ENCODE measurements around the gene RNF213. TPM values are rescaled to one million over a fixed set of nuclear protein-coding genes. Genes with fewer than 3 reads are reported as not detected.

RNF213 gene
- total and polyA plus RNA-seq, 2 of the 8 experiments (the other 6 are each of a cell fraction or from before 2014, with no cell fraction given), result 33.8 to 62.8 TPM

- Histone ChIP-seq H3K4me1 (replicated peaks in 1 of 4; ENCODE audit: control insufficient read depth in 3 of 4, insufficient read depth in 4 of 4, low read length in 3 of 4) (peaks cover 0 to 5% (median 1%) of the 10 kb centered on the region in 4 experiments; a peak in 3 of 7 replicates), H2AK5ac (ENCODE audit: low read depth, low read length) (no peak overlapping the region), H3K18ac (ENCODE audit: extremely low read depth, low read length) (no peak overlapping the region; the same call in 1 of the 2 replicates), H2BK5ac (ENCODE audit: low read depth, low read length) (no peak overlapping the region; the same call in 1 of the 2 replicates), H3K56ac (replicated peaks; ENCODE audit: insufficient read length, low read depth, low read length) (no peak overlapping the region), H2BK15ac (ENCODE audit: low read length) (no peak overlapping the region), H3K23me2 (ENCODE audit: low read depth, low read length) (peaks cover 13% of the 10 kb centered on the region; the same call in 1 of the 2 replicates), H3K14ac (ENCODE audit: insufficient read length) (no peak overlapping the region), H3K79me2 (ENCODE audit: control insufficient read depth in 1 of 2, insufficient read depth in 2 of 2, low read length in 2 of 2) (no peaks in the 10 kb centered on the region), H2BK20ac (ENCODE audit: low read length) (no peak overlapping the region), H4K8ac (ENCODE audit: extremely low read depth, insufficient read depth, low read length) (no peak overlapping the region; the same call in 1 of the 2 replicates), H3K36me3 (ENCODE audit: control insufficient read depth in 2 of 4, insufficient read depth in 4 of 4, low read length in 3 of 4) (peaks cover 0 to 2% (median 0%) of the 10 kb centered on the region in 4 experiments; a peak in 2 of 8 replicates), H3K27me3 (replicated peaks in 1 of 4; ENCODE audit: control insufficient read depth in 3 of 4, extremely low read depth in 1 of 4, insufficient read depth in 3 of 4, low read length in 3 of 4) (no peaks in the 10 kb centered on the region), H4K91ac (replicated peaks; ENCODE audit: insufficient read length, low read length) (no peak overlapping the region), H2BK120ac (replicated peaks; ENCODE audit: low read depth, low read length) (no peak overlapping the region), H3K27ac (ENCODE audit: low read depth, low read length) (no peak overlapping the region), H2BK12ac (ENCODE audit: low read depth, low read length) (no peak overlapping the region), H3K9me3 (ENCODE audit: insufficient read depth in 2 of 2, low read depth in 1 of 2, low read length in 1 of 2) (no peaks in the 10 kb centered on the region), H3K4me2 (ENCODE audit: insufficient read depth in 1 of 2, low read depth in 2 of 2, low read length in 2 of 2) (no peak overlapping the region), H3K79me1 (ENCODE audit: low read depth, low read length) (peaks cover 9% of the 10 kb centered on the region; the same call in 1 of the 2 replicates), H2AFZ (ENCODE audit: low read length) (no peak overlapping the region), H4K5ac (ENCODE audit: insufficient read length, low read depth, low read length) (no peak overlapping the region), H4K20me1 (replicated peaks in 1 of 2; ENCODE audit: control insufficient read depth in 1 of 2, insufficient read depth in 2 of 2, low read length in 2 of 2) (peaks cover 0 to 17% of the 10 kb centered on the region in 2 experiments), H3K23ac (ENCODE audit: insufficient read length) (no peak overlapping the region), H3K4ac (replicated peaks; ENCODE audit: insufficient read length, low read depth, low read length) (no peak overlapping the region), H3K4me3 (ENCODE audit: extremely low read depth in 1 of 4, insufficient read depth in 2 of 4, low read depth in 3 of 4, low read length in 4 of 4) (no peak overlapping the region), H3K9ac (replicated peaks in 1 of 4; ENCODE audit: extremely low read depth in 1 of 4, low read depth in 3 of 4, low read length in 3 of 4) (no peak overlapping the region)
- DNase-seq (ENCODE audit: low read depth in 1 of 2, low spot score in 2 of 2) (no peak), FAIRE-seq (no peak)
- ChIA-PET CTCF (ENCODE audit: partially characterized antibody) (interaction anchor here (0.7 to 3.7 kb wide), 9 partner anchors 9 to 103 kb away, joined by 3 to 10 read pairs (median 4); no protein-coding TSS in a partner anchor), POLR2A (ENCODE audit: partially characterized antibody) (interaction anchor here (0.5 to 3.7 kb wide), 7 partner anchors 8 to 1011 kb away, joined by 3 to 18 read pairs (median 3); no protein-coding TSS in a partner anchor)
- WGBS, 2 experiments (ENCODE audit: extremely low coverage in 1 of 2, insufficient coverage in 1 of 2, insufficient read length in 1 of 2, insufficient replicate concordance in 2 of 2, low coverage in 1 of 2, low lambda C conversion rate in 2 of 2, missing lambda C conversion rate in 1 of 2), result 94% methylated on average over 34 of the region's 34 CpGs; no CpG with 5 or more reads in 1 of the 2 experiments
- TF ChIP-seq CREB1 (IDR thresholded peaks at IDR 0.05), result no peak
- no peak for TF ChIP-seq E2F6 (IDR thresholded peaks at IDR 0.05)
- no peak for TF ChIP-seq TBP (IDR thresholded peaks at IDR 0.05; ENCODE audit: low read depth, low read length)
- TF ChIP-seq NANOG (IDR thresholded peaks at IDR 0.05; ENCODE audit: insufficient read depth, low read depth, low read length, poor library complexity, severe bottlenecking), result no peak
- no peak for TF ChIP-seq MAFK (IDR thresholded peaks at IDR 0.05; ENCODE audit: low read depth, low read length)
- TF ChIP-seq SIRT6 (IDR thresholded peaks at IDR 0.05; ENCODE audit: low read length), result no peak
- TF ChIP-seq ATF3 (IDR thresholded peaks at IDR 0.05; ENCODE audit: insufficient read depth, low read depth, low read length), result no peak
- TF ChIP-seq KDM5A (IDR thresholded peaks at IDR 0.05; ENCODE audit: low read length), result no peak
- TF ChIP-seq SP2 (IDR thresholded peaks at IDR 0.05; ENCODE audit: low read length), result no peak
- no peak for TF ChIP-seq EZH2 (IDR thresholded peaks at IDR 0.05; ENCODE audit: low read depth, low read length, severe bottlenecking)
Measured at GRCh38 chr17:80277751-80278671, 17.4 kb downstream of the RNF213 start.

All from H1 (cell line).